ENCODE measurements around the gene SH3PXD2B.

DNA sequence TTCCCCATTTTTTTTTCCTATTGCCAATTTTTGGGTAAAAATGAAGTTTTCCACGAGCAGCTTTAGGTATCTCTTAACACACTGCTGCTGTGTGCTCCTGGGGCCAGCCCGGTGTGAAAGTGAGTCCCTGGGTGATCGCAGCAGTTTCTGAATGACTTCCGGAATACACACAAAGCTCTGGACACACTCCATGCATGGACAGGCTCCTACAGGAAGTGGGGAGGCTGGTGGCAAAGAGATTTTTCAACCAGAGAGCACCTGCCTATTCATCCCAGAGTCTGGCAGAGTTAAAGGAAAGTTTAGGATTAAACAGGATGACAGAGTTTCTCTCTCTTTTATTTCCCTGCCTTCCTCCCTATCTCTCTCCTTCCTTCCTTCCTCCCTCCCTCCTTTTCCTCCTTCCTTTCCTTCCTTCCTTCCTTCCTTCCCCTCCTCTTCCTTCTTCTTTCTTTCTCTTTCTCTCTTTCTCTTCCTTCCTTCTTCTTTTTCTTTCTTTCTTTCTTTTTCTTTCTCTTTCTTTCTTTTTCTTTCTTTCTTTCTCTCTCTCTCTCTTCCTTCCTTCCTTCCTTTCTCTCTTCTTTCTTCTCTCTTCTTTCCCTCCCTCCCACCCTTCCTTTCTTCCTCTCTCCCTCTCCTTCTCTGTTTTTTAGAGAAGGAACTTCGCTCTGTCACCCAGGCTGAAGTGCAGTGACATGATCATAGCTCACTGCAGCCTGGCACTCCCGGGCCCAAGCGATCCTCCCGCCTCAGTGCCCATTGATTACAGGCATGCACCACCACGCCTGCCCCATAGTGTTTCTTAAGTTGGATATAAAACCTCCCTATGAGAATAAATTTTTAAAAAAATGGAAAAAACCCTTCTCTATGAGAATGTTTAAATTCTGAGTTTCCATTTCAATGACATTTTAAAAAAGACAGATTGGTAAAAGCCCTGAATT, 132.0 kb downstream of the SH3PXD2B start:
- TF ChIP-seq, protein P1, sequence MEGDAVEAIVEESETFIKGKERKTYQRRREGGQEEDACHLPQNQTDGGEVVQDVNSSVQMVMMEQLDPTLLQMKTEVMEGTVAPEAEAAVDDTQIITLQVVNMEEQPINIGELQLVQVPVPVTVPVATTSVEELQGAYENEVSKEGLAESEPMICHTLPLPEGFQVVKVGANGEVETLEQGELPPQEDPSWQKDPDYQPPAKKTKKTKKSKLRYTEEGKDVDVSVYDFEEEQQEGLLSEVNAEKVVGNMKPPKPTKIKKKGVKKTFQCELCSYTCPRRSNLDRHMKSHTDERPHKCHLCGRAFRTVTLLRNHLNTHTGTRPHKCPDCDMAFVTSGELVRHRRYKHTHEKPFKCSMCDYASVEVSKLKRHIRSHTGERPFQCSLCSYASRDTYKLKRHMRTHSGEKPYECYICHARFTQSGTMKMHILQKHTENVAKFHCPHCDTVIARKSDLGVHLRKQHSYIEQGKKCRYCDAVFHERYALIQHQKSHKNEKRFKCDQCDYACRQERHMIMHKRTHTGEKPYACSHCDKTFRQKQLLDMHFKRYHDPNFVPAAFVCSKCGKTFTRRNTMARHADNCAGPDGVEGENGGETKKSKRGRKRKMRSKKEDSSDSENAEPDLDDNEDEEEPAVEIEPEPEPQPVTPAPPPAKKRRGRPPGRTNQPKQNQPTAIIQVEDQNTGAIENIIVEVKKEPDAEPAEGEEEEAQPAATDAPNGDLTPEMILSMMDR (conservative IDR thresholded peaks at IDR 0.05; ENCODE audit: low read depth, low read length) = no peak
- TF ChIP-seq POLR2A (IDR thresholded peaks at IDR 0.05; ENCODE audit: low read depth, low read length) (no peak), SMC3 (IDR thresholded peaks at IDR 0.05; ENCODE audit: low read depth, low read length) (no peak), RAD21 (IDR thresholded peaks at IDR 0.05; ENCODE audit: low read length) (no peak), BHLHE40 (IDR thresholded peaks at IDR 0.05; ENCODE audit: low read depth, low read length) (no peak)
- TF ChIP-seq, protein P2, sequence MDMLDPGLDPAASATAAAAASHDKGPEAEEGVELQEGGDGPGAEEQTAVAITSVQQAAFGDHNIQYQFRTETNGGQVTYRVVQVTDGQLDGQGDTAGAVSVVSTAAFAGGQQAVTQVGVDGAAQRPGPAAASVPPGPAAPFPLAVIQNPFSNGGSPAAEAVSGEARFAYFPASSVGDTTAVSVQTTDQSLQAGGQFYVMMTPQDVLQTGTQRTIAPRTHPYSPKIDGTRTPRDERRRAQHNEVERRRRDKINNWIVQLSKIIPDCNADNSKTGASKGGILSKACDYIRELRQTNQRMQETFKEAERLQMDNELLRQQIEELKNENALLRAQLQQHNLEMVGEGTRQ (IDR thresholded peaks at IDR 0.05; ENCODE audit: low read depth, low read length) = no peak

All from IMR-90 (cell line).